ENCODE data around the gene TSPEAR. TPM values are rescaled to one million over a fixed set of nuclear protein-coding genes. Genes with fewer than 3 reads are reported as not detected.

TSPEAR gene
- total and polyA plus RNA-seq, 2 of the 13 experiments (the other 11 are each of a cell fraction or from before 2014, with no cell fraction given), result 0.07 to 0.32 TPM

- TF ChIP-seq ATF3 (CRISPR knock-in tag; IDR thresholded peaks at IDR 0.05), result no peak
- TF ChIP-seq, protein P1, sequence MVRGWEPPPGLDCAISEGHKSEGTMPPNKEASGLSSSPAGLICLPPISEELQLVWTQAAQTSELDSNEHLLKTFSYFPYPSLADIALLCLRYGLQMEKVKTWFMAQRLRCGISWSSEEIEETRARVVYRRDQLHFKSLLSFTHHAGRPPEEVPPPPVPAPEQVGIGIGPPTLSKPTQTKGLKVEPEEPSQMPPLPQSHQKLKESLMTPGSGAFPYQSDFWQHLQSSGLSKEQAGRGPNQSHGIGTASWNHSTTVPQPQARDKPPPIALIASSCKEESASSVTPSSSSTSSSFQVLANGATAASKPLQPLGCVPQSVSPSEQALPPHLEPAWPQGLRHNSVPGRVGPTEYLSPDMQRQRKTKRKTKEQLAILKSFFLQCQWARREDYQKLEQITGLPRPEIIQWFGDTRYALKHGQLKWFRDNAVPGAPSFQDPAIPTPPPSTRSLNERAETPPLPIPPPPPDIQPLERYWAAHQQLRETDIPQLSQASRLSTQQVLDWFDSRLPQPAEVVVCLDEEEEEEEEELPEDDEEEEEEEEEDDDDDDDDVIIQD (CRISPR knock-in tag; IDR thresholded peaks at IDR 0.05; ENCODE audit: low read depth), result no peak
- TF ChIP-seq KDM6A (CRISPR knock-in tag; IDR thresholded peaks at IDR 0.05; ENCODE audit: low read depth), result no peak
Measured at GRCh38 chr21:44720170-44720569, 8.8 kb upstream of the TSPEAR start (continued).

DNA sequence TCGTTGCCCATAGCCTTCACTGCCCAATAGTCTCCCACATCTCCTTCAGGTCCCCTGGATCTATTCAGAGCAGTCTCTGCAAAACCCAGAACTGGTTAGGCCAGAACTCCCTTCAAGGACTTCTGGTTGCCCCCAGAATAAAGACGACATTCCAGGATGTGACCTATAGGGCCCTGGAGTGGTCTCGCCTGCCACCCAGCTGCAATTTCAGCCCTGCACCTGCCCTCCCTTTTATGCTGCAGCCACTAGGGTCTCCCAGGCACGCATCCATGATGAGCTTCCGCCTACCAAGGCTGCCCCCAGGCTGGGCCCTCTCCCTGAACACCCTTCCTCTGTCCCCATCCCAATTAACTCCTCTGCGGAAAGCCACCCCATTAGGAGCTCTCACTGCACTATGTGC lies 7.2 kb upstream of the TSPEAR start:
- in situ Hi-C loops (cut with HindIII; ENCODE audit: extremely low pct_ligation_motif_present, low pct_unique_long_range_greater_than_20kb) (no loop called here), intact Hi-C loops (cut with micrococcal nuclease; ENCODE audit: unreplicated experiment) (no loop called here)
- Histone ChIP-seq H3K27ac (ENCODE audit: extremely low read length, insufficient read depth, low read length) (no peak overlapping the region), H3K4me1 (ENCODE audit: insufficient read depth, low read length) (peaks cover 9% of the 10 kb centered on the region; the same call in 1 of the 2 replicates), H3K9ac (ENCODE audit: insufficient read depth, low read depth, low read length) (no peak overlapping the region), H2AFZ (ENCODE audit: low read length) (no peak overlapping the region), H4K20me1 (ENCODE audit: insufficient read depth, low read length) (no peaks in the 10 kb centered on the region), H3K27me3 (ENCODE audit: control insufficient read depth in 1 of 2, insufficient read depth in 2 of 2, low read length in 2 of 2) (peaks cover 0 to 8% of the 10 kb centered on the region in 2 experiments; a peak in 1 of 5 replicates), H3K4me3 (replicated peaks in 1 of 3; ENCODE audit: insufficient read depth in 1 of 3, low read depth in 2 of 3, low read length in 3 of 3) (no peak overlapping the region), H3K9me3 (ENCODE audit: low read length) (no peaks in the 10 kb centered on the region), H3K4me2 (ENCODE audit: low read depth, low read length) (no peak overlapping the region), H3K36me3 (replicated peaks in 1 of 2; ENCODE audit: control insufficient read depth in 1 of 2, insufficient read depth in 2 of 2, low read length in 2 of 2) (no peaks in the 10 kb centered on the region), H3K79me2 (ENCODE audit: insufficient read depth, low read length) (no peaks in the 10 kb centered on the region)
- DNase-seq (ENCODE audit: low spot score) (no peak), ATAC-seq (peak; percentile 79), FAIRE-seq (no peak)
- ChIA-PET CTCF (ENCODE audit: low intra/inter-chr PET ratio, low total read pairs) (no interaction called here), POLR2A (no interaction called here)
- TF ChIP-seq CTCF (CRISPR knock-in tag; IDR thresholded peaks at IDR 0.05) (peak; percentile 70), STAG1 (CRISPR knock-in tag; IDR thresholded peaks at IDR 0.05) (peak; percentile 75), BORCS8-MEF2B (CRISPR knock-in tag; IDR thresholded peaks at IDR 0.05) (no peak), ZNF891 (CRISPR knock-in tag; IDR thresholded peaks at IDR 0.05) (no peak), TEAD3 (CRISPR knock-in tag; optimal IDR thresholded peaks at IDR 0.05; ENCODE audit: borderline replicate concordance) (peak; percentile 64), KDM5B (CRISPR knock-in tag; IDR thresholded peaks at IDR 0.05; ENCODE audit: borderline replicate concordance) (peak; percentile 24; the same call in 1 of the 2 replicates), LCORL (IDR thresholded peaks at IDR 0.05) (no peak), LCORL (CRISPR knock-in tag; IDR thresholded peaks at IDR 0.05) (0 out of 2 replicates have a peak, but pooled peaks have one; percentile 24)
- TF ChIP-seq, protein P2, sequence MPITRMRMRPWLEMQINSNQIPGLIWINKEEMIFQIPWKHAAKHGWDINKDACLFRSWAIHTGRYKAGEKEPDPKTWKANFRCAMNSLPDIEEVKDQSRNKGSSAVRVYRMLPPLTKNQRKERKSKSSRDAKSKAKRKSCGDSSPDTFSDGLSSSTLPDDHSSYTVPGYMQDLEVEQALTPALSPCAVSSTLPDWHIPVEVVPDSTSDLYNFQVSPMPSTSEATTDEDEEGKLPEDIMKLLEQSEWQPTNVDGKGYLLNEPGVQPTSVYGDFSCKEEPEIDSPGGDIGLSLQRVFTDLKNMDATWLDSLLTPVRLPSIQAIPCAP (CRISPR knock-in tag; IDR thresholded peaks at IDR 0.05; ENCODE audit: low read depth), result no peak
- 27% methylated on average over 4 of the region's 6 CpGs for WGBS (ENCODE audit: low lambda C conversion rate)
- no TSS peak for BruUV-seq (replicated peaks)
